GM18526 (cell line): Measurements from ENCODE around the gene FOXK2.

Experiments used
- POLR2A ChIP-seq: IDR thresholded peaks from 3 replicates; pipeline ENCODE4 v1.6.1; 2011; ENCODE audit not compliant: insufficient read length; ENCODE audit errors: extremely low read depth

The FOXK2 gene

GRCh38 chr17:82592767-82593589 lies 73.4 kb downstream of the FOXK2 start:
- no peak for TF ChIP-seq POLR2A

DNA sequence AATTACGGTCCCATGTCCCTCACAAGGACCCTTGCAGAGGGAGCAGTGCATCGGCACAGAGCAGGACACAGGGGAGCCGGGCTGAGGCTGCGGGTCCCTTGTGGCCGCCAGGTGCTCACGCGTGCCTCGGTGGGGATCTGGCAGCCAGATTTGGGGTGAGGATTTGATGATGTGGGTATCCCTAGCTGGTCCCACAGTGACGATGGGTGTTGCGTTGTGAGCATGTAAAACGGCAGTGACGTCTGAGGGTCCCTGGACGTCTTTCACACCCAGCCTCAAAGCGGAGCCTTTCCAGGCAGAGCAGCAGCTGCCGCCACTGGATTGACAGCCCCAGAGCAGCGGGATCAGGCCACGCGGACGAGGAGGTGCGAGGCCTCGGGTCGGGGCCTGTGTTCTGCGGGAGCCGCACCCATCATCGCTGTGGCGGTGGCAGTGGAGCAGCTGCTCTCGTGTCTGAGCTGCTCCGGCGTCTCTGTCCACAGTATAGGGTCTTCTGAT lies 74.1 kb downstream of the FOXK2 start:
- TF ChIP-seq POLR2A = no peak

- TF ChIP-seq POLR2A = no peak
These were observed 75.0 kb downstream of the FOXK2 start for GRCh38 chr17:82594571-82594970.

DNA sequence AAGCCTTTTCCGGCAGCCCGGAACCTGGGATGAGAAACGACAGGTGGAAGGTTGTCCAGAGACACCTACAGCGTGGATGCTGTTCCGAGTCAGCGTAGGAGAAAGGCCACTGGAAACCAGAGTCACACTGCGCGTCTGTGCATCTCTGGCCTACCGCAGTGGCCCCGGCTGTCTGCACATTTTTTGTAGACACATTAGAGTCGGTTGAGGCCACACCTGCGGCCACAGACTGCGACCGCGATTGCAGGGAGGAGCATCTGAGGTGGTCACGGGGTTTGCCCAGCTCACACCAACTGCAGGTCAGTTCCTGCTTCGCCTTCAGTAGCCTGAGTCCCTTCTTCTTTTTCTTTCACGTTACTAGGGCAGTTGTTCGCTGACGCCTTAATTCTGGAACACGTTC lies 76.4 kb downstream of the FOXK2 start:
- no peak for TF ChIP-seq POLR2A

DNA sequence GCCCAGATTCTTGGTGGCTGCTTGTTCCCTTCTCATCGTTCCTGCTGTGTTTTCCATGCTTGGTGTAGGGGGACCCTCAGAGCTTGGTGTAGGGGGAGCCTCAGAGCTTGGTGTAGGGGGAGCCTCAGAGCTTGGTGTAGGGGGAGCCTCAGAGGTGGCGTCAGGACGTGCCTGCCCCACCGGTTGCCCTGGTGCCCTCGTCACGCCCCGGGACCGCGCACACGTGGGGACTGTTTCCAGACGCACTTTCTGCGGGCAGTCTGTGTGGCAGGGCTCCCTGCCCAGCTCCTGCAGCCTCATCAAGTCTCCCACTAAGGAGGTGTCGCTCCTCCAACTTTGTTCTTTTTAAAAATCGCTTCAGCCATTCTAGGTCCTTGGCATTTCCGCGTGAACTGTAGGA lies 76.8 kb downstream of the FOXK2 start:
- no peak for TF ChIP-seq POLR2A

GRCh38 chr17:82596837-82597672 lies 77.5 kb downstream of the FOXK2 start:
- TF ChIP-seq POLR2A = no peak

DNA sequence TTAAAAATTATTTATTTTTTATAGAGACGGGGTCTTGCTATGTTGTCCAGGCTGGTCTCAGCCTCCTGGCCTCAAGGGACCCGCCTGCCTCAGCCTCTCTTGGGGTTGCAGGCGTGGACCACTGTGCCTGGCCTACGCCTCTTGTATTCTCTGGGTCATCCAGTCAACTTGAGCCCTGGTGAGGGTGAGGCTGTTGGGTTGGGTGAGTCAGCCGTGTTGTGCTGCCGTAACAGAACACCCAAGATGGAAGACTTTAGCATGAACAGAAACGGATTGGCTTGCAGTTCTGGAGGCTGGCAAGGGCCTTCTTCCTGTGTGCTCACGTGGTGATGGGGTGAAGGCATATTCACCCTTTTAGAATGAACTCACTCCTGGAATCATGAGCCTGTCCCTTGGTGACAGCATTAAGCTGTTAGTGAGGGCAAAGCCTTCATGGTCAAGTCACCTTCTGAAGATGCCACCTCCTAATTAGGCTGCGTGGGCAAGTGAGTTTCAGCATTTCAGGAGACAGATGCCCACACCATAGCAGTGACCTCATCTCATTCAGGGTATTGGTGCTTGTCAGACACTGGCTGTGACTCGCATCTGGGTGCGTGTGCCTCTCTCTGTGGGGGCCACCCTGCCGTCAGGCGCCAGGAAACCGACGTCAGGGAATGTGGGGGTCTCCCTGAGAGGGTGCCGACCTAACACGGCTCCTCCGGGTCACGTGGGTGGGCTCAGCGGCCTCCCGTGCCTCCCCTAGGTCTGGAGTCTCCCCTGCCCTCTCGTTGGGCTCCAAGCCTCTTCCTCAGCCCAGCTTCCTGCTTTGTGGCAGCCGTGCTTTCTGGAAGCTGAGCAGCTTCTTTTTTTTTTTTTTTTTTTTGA lies 79.0 kb downstream of the FOXK2 start:
- TF ChIP-seq POLR2A = no peak

- no peak for TF ChIP-seq POLR2A
These were observed 80.4 kb downstream of the FOXK2 start for GRCh38 chr17:82599674-82600661.

- TF ChIP-seq POLR2A = no peak
These were observed 81.4 kb downstream of the FOXK2 start for GRCh38 chr17:82600731-82601446.

DNA sequence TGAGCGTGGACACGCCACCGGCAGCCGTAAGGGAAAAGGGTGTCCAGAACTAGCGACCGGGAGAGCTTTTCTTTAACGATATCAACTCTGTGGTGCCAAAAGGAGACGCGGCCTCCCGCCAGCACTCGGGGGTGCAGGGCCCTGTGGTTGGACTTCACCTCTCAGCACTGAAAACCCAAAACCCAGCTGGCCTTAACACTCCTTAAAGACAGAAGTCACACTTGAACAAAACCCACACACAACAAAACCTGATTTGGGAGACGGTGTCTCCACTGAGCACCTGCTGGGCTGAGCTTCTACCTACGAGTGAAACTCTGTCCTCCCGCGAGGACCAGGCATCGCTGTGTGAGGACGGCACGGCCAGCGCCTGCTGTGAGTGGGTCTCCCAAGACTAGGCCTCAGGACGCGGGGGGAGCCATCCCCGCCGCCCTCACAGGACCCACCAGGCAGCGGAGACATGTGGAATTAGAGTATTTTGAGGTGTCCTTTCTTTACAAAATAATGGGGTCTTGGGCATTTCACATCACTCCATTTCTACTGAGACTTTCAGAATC lies 82.0 kb downstream of the FOXK2 start:
- TF ChIP-seq POLR2A = no peak

GRCh38 chr17:82602487-82602886 lies 83.0 kb downstream of the FOXK2 start:
- TF ChIP-seq POLR2A = no peak

DNA sequence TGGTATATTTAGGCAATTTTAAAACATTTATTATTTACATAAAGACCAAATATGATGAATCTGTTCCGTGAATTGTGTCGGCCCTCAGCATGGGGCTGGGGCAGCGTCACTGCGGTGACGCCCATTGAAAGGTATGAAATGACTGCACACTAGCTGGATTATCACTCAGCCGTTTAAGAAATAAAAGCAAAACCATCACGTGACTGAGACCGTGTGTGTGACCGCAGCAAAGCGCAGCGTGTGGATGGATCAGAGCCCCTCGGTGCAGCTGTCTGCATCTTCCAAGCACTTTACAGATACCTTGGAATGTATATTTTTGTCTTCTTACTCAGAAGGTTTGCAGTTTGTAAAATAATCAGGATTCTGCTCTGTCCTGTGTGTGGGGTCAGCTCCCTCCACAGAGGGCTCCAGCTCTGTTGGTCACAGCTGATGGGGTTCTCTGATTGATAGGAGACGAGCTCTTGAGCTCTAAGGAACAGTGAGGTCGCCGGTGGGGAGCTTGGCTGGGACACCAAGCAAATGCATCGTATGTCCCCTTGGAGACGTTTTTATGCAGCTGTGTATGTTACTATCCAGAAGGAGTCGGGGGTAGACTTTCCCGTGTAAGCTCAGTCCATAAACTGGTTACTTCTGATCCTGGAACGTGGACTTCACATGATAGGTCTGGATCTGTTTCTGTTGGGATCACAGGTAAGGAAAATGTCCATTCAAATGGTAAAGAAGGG lies 83.6 kb downstream of the FOXK2 start:
- TF ChIP-seq POLR2A = no peak
